Glutamatergic neuron (in vitro differentiated cells): ENCODE results near the gene AQP2. TPM values are rescaled to one million over a fixed set of nuclear protein-coding genes. Genes with fewer than 3 reads are reported as not detected.

ENCODE experiments used
- DNase-seq: peaks from one replicate; pipeline ENCODE4 v3.0.0; 2022
- H3K27ac Mint-ChIP-seq: one replicate; pipeline ENCODE4 v1.8.0; 2020; ENCODE audit warnings: mild to moderate bottlenecking, mixed read lengths, inconsistent platforms; ENCODE audit not compliant: unreplicated experiment
- H3K27me3 Mint-ChIP-seq: one replicate; pipeline ENCODE4 v1.8.0; 2020; ENCODE audit warnings: mild to moderate bottlenecking, moderate library complexity, mixed read lengths, inconsistent platforms; ENCODE audit not compliant: unreplicated experiment
- H3K36me3 Mint-ChIP-seq: one replicate; pipeline ENCODE4 v1.8.0; 2020; ENCODE audit warnings: mild to moderate bottlenecking, mixed read lengths, inconsistent platforms; ENCODE audit not compliant: unreplicated experiment
- H3K4me1 Mint-ChIP-seq: one replicate; pipeline ENCODE4 v1.8.0; 2020; ENCODE audit warnings: mild to moderate bottlenecking, low read depth, mixed read lengths, inconsistent platforms; ENCODE audit not compliant: unreplicated experiment
- H3K4me3 Mint-ChIP-seq: one replicate; pipeline ENCODE4 v1.8.0; 2020; ENCODE audit warnings: mild to moderate bottlenecking, mixed read lengths, inconsistent platforms; ENCODE audit not compliant: unreplicated experiment
- H3K9me3 Mint-ChIP-seq: one replicate; pipeline ENCODE4 v1.8.0; 2020; ENCODE audit warnings: mild to moderate bottlenecking, moderate library complexity, mixed read lengths, inconsistent platforms; ENCODE audit not compliant: unreplicated experiment
- total RNA-seq: library from RNA; stranded (reverse); fragmentation: NEBNext Ultra II Directional; extraction: Animal tissue kit (Norgen Biotek cat#: 25700); gene quantifications from one replicate; pipeline ENCODE4 v1.2.1, GENCODE V29; 2021; ENCODE audit not compliant: unreplicated experiment
- TF ChIP-seq, protein P1 (sequence below): fragments of 200-600 bp; sonication (generic); IDR thresholded peaks from one replicate; pipeline ENCODE4 v1.5.0; 2021; ENCODE audit not compliant: partially characterized antibody, unreplicated experiment

Gene AQP2
- total RNA-seq, 1 donor from 2014 or later = not detected

- H3K36me3 Mint-ChIP-seq = no peaks in the 10 kb centered on the region
- no peak overlapping the region for H3K27ac Mint-ChIP-seq
- H3K9me3 Mint-ChIP-seq = peaks cover 5% of the 10 kb centered on the region
- TF ChIP-seq, protein P1, sequence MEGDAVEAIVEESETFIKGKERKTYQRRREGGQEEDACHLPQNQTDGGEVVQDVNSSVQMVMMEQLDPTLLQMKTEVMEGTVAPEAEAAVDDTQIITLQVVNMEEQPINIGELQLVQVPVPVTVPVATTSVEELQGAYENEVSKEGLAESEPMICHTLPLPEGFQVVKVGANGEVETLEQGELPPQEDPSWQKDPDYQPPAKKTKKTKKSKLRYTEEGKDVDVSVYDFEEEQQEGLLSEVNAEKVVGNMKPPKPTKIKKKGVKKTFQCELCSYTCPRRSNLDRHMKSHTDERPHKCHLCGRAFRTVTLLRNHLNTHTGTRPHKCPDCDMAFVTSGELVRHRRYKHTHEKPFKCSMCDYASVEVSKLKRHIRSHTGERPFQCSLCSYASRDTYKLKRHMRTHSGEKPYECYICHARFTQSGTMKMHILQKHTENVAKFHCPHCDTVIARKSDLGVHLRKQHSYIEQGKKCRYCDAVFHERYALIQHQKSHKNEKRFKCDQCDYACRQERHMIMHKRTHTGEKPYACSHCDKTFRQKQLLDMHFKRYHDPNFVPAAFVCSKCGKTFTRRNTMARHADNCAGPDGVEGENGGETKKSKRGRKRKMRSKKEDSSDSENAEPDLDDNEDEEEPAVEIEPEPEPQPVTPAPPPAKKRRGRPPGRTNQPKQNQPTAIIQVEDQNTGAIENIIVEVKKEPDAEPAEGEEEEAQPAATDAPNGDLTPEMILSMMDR = no peak
- DNase-seq = no peak
- peaks cover 2% of the 10 kb centered on the region for H3K4me1 Mint-ChIP-seq
- H3K4me3 Mint-ChIP-seq = no peak overlapping the region
- peaks cover 10% of the 10 kb centered on the region for H3K27me3 Mint-ChIP-seq
These were observed 34.2 kb upstream of the AQP2 start for GRCh38 chr12:49916129-49916919.

DNA sequence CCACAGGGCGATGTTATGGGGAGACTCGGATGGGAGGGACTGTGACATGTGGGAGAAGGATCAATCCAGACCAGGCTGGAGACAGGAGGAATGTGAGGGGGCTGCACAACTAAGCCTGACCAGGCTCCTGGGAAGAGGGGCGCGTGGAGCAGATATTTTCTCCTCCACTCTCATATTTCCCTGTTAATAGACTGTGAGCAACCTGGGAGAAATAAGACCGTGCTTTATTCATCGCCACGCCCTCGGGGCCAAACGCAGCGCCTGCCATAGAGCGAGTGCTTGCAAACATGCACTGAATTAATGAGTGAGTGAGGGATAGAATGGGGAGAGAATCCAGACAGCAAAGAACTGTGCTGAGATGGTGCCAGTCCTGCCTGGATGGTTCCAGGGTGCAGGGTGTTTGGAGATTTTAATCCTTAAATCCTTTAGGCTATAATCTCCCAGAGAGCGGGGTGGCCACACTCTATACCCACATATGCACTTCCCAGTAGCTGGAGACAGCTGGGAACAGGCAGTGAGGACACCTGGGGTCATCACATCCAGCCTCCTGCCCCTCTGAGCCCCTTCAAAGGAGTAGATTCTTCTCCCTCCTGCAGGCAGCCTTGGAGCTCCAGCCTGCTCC is 33.3 kb upstream of the AQP2 start:
- Mint-ChIP-seq H3K9me3 (peaks cover 6% of the 10 kb centered on the region), H3K36me3 (no peaks in the 10 kb centered on the region), H3K27me3 (peaks cover 10% of the 10 kb centered on the region), H3K4me3 (no peak overlapping the region), H3K4me1 (peaks cover 2% of the 10 kb centered on the region), H3K27ac (no peak overlapping the region)
- no peak for DNase-seq
- TF ChIP-seq, protein P1 = no peak

- TF ChIP-seq, protein P1 = no peak
- Mint-ChIP-seq H3K9me3 (peaks cover 6% of the 10 kb centered on the region), H3K4me1 (peaks cover 2% of the 10 kb centered on the region), H3K27me3 (peaks cover 10% of the 10 kb centered on the region), H3K36me3 (no peaks in the 10 kb centered on the region), H3K4me3 (no peak overlapping the region), H3K27ac (no peak overlapping the region)
- DNase-seq = no peak
These were observed 32.8 kb upstream of the AQP2 start for GRCh38 chr12:49917788-49918173.

GRCh38 chr12:49920241-49920914 is 30.2 kb upstream of the AQP2 start:
- TF ChIP-seq, protein P1 = no peak
- peaks cover 6% of the 10 kb centered on the region for H3K9me3 Mint-ChIP-seq
- H3K27me3 Mint-ChIP-seq = peaks cover 8% of the 10 kb centered on the region
- H3K4me3 Mint-ChIP-seq = no peak overlapping the region
- no peaks in the 10 kb centered on the region for H3K36me3 Mint-ChIP-seq
- H3K4me1 Mint-ChIP-seq = no peaks in the 10 kb centered on the region
- H3K27ac Mint-ChIP-seq = no peak overlapping the region
- no peak for DNase-seq
